Activated naive CD4-positive, alpha-beta T cell treated with Interleukin-2 at 50 U/mL for 16 hours (primary cell): ENCODE results near the gene OXER1.

Source experiments
- DNase-seq: peaks from one replicate; pipeline ENCODE4 v3.0.0-alpha.2; 2020

OXER1 gene

GRCh38 chr2:42768706-42769256 lies 4.8 kb upstream of the OXER1 start:
- no peak for DNase-seq

- DNase-seq: no peak
Observed at GRCh38 chr2:42767899-42768705, 4.2 kb upstream of the OXER1 start.

GRCh38 chr2:42767080-42767898 lies 3.4 kb upstream of the OXER1 start:
- DNase-seq: no peak

GRCh38 chr2:42765686-42766085 lies 1.8 kb upstream of the OXER1 start:
- no peak for DNase-seq

GRCh38 chr2:42764901-42765300 lies 966 bp upstream of the OXER1 start:
- DNase-seq: no peak

- no peak for DNase-seq
Observed at GRCh38 chr2:42762823-42763804, 821 bp downstream of the OXER1 start.

GRCh38 chr2:42762155-42762554 lies 1.8 kb downstream of the OXER1 start:
- no peak for DNase-seq

GRCh38 chr2:42761554-42761953 lies 2.4 kb downstream of the OXER1 start:
- DNase-seq: no peak

- DNase-seq: no peak
Observed at GRCh38 chr2:42758751-42759150, 5.2 kb downstream of the OXER1 start.

- no peak for DNase-seq
Observed at GRCh38 chr2:42757981-42758740, 5.8 kb downstream of the OXER1 start.

- DNase-seq: no peak
Observed at GRCh38 chr2:42756966-42757513, 6.9 kb downstream of the OXER1 start.

- DNase-seq: no peak
Observed at GRCh38 chr2:42756150-42756775, 7.7 kb downstream of the OXER1 start.

- DNase-seq: no peak
Observed at GRCh38 chr2:42755191-42755880, 8.6 kb downstream of the OXER1 start.

GRCh38 chr2:42754776-42755140 lies 9.2 kb downstream of the OXER1 start:
- DNase-seq: no peak

GRCh38 chr2:42754021-42754775 lies 9.7 kb downstream of the OXER1 start:
- no peak for DNase-seq

GRCh38 chr2:42752816-42753813 lies 10.8 kb downstream of the OXER1 start:
- no peak for DNase-seq

GRCh38 chr2:42752314-42752713 lies 11.6 kb downstream of the OXER1 start:
- no peak for DNase-seq

GRCh38 chr2:42748840-42749239 lies 15.1 kb downstream of the OXER1 start:
- no peak for DNase-seq
